GM18505 (cell line): Measurements from ENCODE around the gene A1BG.

Experiments used
- ATAC-seq: cut with Tn5 transposase; IDR thresholded peaks from one replicate; pipeline ENCODE4 v1.9.1; 2021; ENCODE audit not compliant: unreplicated experiment
- POLR2A ChIP-seq: IDR thresholded peaks from 4 replicates; pipeline ENCODE4 v1.6.1; 2011; ENCODE audit warnings: borderline replicate concordance; ENCODE audit not compliant: insufficient read depth, insufficient read length; ENCODE audit errors: extremely low read depth

A1BG gene

GRCh38 chr19:58346961-58347929 is 6.0 kb downstream of the A1BG start:
- peak; percentile 81 for ATAC-seq
- peak; percentile 68 for TF ChIP-seq POLR2A

DNA sequence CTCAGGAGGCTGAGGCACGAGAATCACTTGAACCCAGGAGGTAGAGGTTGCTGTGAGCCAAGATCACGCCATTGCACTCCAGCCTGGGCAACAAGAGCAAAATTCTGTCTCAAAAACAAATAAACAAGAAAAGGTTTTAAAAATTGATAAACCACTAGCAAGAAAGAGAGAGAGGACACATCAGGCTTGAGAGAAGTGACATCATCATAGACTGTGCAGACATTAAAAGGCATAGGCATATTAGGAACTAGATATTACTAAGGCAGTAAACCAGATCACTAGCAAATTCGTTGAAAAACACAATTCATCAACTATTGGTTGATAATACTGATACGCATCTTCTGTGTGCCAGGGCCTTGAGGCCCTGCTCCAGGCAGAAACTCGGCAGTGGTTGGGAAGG is 7.7 kb downstream of the A1BG start:
- ATAC-seq: no peak
- no peak for TF ChIP-seq POLR2A

- no peak for ATAC-seq
- no peak for TF ChIP-seq POLR2A
These were observed 14.3 kb downstream of the A1BG start for GRCh38 chr19:58338825-58339558.

DNA sequence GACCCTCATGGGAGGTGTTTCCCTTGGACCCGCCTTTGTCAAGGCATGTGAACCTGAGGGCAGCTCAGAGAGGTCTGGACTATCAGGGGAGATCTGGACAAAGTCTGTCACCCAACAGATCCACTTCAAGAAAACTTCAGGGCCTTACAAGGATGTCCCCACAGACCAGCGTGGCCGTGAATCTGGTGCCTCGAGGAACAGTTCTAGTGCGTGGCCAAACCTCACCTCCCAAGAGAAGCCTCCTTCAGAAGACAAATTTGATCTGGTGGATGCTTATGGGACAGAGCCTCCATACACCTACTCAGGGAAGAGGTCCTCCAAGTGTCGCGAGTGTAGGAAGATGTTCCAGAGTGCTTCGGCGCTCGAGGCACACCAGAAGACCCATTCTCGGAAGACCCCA is 15.0 kb downstream of the A1BG start:
- ATAC-seq: no peak

DNA sequence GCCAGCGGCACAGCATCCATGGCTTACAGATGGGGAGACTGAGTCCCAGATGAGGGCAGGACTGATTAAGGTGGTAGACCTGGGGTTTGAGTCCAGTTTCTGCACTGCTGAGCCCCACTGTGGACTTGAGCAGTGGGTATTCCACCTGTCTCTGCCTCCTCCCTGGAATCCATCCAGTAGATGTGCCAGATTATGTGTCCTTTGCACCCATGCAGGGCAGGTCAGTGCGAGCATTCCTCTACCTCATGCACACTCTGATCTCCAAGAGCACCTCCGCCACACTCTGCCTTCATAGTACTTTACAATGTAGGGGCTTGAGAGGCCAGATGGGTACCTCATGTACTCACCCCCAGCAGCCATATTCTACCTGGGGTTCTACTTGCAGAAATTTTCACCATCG is 16.5 kb downstream of the A1BG start:
- ATAC-seq: no peak

More for the DNA sequence above, 15.0 kb downstream of the A1BG start:
- no peak for TF ChIP-seq POLR2A

DNA sequence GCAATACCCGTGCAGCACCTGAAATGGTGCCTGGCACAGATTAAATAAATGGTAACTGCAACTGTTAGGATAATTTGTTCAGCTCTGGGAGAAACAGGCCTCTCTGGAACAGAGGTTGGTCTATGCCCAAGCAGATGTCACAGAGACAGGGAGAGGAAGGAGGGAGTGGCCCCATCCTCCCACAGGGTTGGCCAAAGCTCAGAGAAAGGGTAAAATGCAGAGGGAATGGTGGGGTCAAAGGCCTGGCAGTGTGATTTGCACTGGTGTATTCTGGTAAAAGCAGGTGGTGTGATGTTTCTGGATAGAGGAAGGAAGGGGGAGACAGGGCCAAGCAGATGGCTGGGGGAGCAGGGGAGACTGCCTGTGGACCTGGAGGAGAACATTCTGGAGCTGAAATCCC is 17.1 kb downstream of the A1BG start:
- TF ChIP-seq POLR2A: no peak
- ATAC-seq: no peak

More for the DNA sequence above, 16.5 kb downstream of the A1BG start:
- no peak for TF ChIP-seq POLR2A

DNA sequence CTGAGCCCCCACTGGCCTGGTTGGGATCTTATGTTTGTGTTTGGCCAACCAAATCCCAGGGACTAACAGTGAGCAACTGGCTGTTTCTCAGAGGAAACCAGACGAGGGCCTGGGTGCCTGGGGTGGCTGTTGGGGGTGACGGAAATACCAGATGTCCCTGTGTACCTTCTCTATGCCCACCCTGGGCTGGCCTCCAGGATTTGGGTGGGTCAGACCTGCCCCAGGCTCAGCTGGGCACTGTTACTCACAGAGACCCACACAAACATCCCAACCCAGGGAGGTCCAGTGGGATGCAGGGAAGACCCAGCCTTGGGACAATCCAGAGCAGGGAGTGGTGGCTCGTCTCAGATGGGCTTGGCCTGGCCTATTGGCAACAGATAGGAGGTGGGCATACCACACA is 17.7 kb downstream of the A1BG start:
- ATAC-seq: no peak
- no peak for TF ChIP-seq POLR2A

GRCh38 chr19:58334691-58335249 is 18.5 kb downstream of the A1BG start:
- no peak for ATAC-seq
- no peak for TF ChIP-seq POLR2A

DNA sequence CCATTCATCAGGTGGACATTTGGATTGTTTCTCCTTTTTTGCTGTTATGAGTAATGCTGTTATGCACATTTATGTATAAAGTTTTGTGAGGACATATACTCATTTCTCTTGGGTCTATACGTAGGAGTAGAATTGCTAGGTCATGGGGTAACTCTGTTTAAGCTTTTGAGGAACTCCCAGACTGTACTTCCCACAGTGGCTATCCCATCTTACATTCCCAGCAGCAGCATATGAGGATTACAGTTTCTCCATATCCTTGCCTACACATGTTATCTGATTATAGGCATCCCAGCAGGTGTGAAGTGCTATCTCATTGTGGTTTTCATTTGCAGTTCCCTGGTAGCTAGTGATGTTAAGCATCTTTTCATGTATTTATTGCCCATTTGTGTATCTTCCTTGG is 20.6 kb downstream of the A1BG start:
- no peak for ATAC-seq
- no peak for TF ChIP-seq POLR2A

DNA sequence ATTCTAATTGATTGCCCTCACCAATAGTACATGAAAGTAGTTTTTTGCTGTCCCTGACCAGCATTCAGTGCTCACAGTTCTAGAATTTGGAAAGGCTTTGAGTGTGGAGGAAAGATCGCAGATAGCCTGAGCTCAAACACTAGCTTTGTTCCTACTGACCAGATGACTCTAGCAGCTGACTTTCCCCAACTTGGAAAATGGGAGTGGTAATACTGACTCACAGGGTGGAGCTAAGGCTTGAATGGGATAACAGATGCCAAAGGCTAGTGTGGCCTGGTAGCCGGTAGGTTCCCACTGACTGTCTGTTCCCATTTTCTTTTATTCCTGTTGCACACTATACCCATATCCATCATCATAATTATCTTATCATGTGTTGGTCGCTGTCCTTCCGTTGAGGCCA is 22.8 kb downstream of the A1BG start:
- no peak for ATAC-seq
- TF ChIP-seq POLR2A: no peak

DNA sequence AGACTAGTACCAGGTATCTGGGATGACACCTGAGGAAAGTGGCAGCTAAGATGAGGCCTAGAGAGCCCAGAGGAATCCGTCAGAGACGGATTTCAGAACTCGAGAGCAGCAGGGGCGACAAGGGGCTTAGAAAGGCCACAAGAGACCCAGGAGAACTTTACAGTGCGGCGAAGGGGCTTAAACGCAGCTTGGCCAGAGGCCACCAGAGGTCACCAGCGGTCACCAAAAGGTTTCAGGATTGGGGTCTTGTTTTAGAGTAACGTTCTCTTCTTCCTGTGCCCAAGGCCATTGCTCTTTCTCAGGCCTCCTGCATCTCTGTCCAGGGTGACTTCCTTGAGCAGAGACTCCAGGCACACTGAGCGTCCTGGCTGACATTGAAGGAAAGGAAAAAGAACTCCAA is 24.3 kb downstream of the A1BG start:
- TF ChIP-seq POLR2A: no peak
- ATAC-seq: no peak

DNA sequence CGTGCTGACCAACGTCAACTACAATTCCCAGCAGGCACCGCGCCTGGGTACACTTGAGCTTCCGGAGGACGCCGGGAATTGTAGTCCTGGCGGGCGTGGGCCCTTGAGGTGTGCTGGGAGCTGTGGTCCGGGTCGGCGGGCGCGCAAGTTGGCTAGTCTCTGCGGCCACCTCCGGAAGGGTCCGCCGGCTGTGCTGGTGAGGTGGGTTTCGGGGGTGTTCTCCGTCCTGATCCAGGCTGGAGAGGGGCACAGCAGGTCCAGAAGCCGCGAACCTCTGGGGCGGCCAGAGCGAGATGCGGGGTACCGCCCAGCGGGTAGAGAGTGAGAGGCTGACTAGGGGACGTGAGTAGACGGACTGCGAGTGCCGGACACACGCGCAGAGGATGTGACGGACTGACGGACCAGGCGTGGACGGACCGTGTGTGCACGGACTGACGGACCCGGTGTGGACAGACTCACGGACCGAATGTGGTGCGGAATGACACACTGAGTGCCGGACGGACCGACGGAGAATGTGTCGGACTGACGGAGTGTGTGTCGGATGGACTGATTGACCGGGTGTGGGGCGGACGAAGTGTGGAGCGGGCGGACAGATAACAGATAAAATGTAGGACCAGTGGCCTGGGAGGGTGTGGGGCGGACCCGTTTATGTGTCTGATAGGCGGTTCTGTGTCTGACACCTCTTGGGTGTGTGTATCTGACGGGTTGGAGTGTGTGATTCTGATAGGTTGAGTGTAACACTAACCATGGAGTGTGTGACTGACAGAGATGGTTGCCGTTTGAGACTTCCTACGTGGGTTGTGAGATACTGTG is 26.2 kb downstream of the A1BG start, which contains the start of gene ZSCAN22:
ZSCAN22 (plus strand) TSS at position 81 of the 813 bp plus-strand sequence. CDS start 7,809 bp downstream, outside the sequence.
- TF ChIP-seq POLR2A: peak; percentile 57
- ATAC-seq: peak; percentile 86
